GM18505 (cell line): ENCODE measurements around the gene NKX1-1.

ENCODE experiments used
- ATAC-seq: cut with Tn5 transposase; IDR thresholded peaks from one replicate; pipeline ENCODE4 v1.9.1; 2021; ENCODE audit not compliant: unreplicated experiment
- POLR2A ChIP-seq: IDR thresholded peaks from 4 replicates; pipeline ENCODE4 v1.6.1; 2011; ENCODE audit warnings: borderline replicate concordance; ENCODE audit not compliant: insufficient read depth, insufficient read length; ENCODE audit errors: extremely low read depth

Gene NKX1-1

GRCh38 chr4:1413687-1414479, 7.6 kb upstream of the NKX1-1 start:
- TF ChIP-seq POLR2A = no peak
- no peak for ATAC-seq

GRCh38 chr4:1413204-1413663, 7.0 kb upstream of the NKX1-1 start:
- ATAC-seq = no peak
- no peak for TF ChIP-seq POLR2A

- no peak for ATAC-seq
- TF ChIP-seq POLR2A = no peak
Observed at GRCh38 chr4:1412376-1413203, 6.3 kb upstream of the NKX1-1 start.

GRCh38 chr4:1411436-1412375, 5.5 kb upstream of the NKX1-1 start:
- no peak for ATAC-seq
- TF ChIP-seq POLR2A = no peak

GRCh38 chr4:1410491-1411325, 4.5 kb upstream of the NKX1-1 start:
- no peak for ATAC-seq
- TF ChIP-seq POLR2A = no peak

- no peak for TF ChIP-seq POLR2A
- no peak for ATAC-seq
Observed at GRCh38 chr4:1409491-1410425, 3.5 kb upstream of the NKX1-1 start.

GRCh38 chr4:1409079-1409478, 2.8 kb upstream of the NKX1-1 start:
- TF ChIP-seq POLR2A = no peak
- ATAC-seq = no peak

GRCh38 chr4:1408418-1408817, 2.2 kb upstream of the NKX1-1 start:
- TF ChIP-seq POLR2A = no peak
- ATAC-seq = no peak

- ATAC-seq = no peak
- TF ChIP-seq POLR2A = no peak
Observed at GRCh38 chr4:1407657-1408333, 1.6 kb upstream of the NKX1-1 start.

- ATAC-seq = no peak
- TF ChIP-seq POLR2A = no peak
Observed at GRCh38 chr4:1406981-1407656, 877 bp upstream of the NKX1-1 start.

GRCh38 chr4:1405636-1406393, 427 bp downstream of the NKX1-1 start:
- TF ChIP-seq POLR2A = no peak
- ATAC-seq = no peak
